ENCODE results near the gene ELFN2.

Gene ELFN2

DNA sequence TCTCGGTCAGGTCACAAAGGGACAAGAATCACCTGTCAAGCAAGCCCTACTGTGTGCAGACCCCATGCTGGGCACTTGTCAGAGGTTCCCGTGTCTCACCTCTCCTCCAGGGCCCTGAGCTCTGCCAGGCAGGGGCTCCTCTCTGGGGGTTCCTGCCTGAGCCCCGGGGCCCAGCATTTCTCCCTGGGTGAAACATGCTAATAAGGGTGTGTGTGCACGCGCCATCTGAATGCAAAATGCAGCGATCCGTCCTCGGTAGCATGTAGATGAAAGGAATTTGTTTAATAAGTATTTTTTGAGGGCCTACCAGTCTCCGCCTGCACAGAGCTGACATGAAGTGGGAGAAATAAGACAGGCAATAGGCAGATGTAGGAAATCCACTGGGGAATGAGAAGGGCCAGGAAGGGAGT is 5.8 kb downstream of the ELFN2 start:
- TF ChIP-seq EZH2phosphoT487 (IDR thresholded peaks at IDR 0.05; ENCODE audit: borderline replicate concordance) = no peak
- TF ChIP-seq, protein P1, sequence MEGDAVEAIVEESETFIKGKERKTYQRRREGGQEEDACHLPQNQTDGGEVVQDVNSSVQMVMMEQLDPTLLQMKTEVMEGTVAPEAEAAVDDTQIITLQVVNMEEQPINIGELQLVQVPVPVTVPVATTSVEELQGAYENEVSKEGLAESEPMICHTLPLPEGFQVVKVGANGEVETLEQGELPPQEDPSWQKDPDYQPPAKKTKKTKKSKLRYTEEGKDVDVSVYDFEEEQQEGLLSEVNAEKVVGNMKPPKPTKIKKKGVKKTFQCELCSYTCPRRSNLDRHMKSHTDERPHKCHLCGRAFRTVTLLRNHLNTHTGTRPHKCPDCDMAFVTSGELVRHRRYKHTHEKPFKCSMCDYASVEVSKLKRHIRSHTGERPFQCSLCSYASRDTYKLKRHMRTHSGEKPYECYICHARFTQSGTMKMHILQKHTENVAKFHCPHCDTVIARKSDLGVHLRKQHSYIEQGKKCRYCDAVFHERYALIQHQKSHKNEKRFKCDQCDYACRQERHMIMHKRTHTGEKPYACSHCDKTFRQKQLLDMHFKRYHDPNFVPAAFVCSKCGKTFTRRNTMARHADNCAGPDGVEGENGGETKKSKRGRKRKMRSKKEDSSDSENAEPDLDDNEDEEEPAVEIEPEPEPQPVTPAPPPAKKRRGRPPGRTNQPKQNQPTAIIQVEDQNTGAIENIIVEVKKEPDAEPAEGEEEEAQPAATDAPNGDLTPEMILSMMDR (conservative IDR thresholded peaks at IDR 0.05; ENCODE audit: low read length) = no peak
- H3K4me1 ChIP-seq (ENCODE audit: insufficient read depth, low read length, poor library complexity, severe bottlenecking) = peaks cover 6% of the 10 kb centered on the region
- H3K9me2 ChIP-seq (replicated peaks; ENCODE audit: low read depth, low read length) = no peaks in the 10 kb centered on the region
- H4K20me1 ChIP-seq (ENCODE audit: insufficient read depth, low read length, poor library complexity, severe bottlenecking) = no peaks in the 10 kb centered on the region
- H3K4me3 ChIP-seq (ENCODE audit: low read length, poor library complexity, severe bottlenecking) = no peak overlapping the region
- H3K9ac ChIP-seq (ENCODE audit: low read depth, low read length, poor library complexity, severe bottlenecking) = no peak overlapping the region
- peaks cover 5% of the 10 kb centered on the region for H3K27me3 ChIP-seq (ENCODE audit: insufficient read depth, low read length, poor library complexity, severe bottlenecking)
- H3K9me3 ChIP-seq (ENCODE audit: insufficient read depth, low read depth, low read length) = no peaks in the 10 kb centered on the region
- H3F3A ChIP-seq (ENCODE audit: low read depth) = no peaks in the 10 kb centered on the region
- no peak overlapping the region for H3K4me2 ChIP-seq (ENCODE audit: low read depth, low read length, poor library complexity, severe bottlenecking)
- no peaks in the 10 kb centered on the region for H3K36me3 ChIP-seq (ENCODE audit: insufficient read depth, low read length)
- H3K79me2 ChIP-seq (ENCODE audit: insufficient read depth, low read length) = no peaks in the 10 kb centered on the region
- no peak overlapping the region for H2AFZ ChIP-seq (ENCODE audit: low read length)

DNA sequence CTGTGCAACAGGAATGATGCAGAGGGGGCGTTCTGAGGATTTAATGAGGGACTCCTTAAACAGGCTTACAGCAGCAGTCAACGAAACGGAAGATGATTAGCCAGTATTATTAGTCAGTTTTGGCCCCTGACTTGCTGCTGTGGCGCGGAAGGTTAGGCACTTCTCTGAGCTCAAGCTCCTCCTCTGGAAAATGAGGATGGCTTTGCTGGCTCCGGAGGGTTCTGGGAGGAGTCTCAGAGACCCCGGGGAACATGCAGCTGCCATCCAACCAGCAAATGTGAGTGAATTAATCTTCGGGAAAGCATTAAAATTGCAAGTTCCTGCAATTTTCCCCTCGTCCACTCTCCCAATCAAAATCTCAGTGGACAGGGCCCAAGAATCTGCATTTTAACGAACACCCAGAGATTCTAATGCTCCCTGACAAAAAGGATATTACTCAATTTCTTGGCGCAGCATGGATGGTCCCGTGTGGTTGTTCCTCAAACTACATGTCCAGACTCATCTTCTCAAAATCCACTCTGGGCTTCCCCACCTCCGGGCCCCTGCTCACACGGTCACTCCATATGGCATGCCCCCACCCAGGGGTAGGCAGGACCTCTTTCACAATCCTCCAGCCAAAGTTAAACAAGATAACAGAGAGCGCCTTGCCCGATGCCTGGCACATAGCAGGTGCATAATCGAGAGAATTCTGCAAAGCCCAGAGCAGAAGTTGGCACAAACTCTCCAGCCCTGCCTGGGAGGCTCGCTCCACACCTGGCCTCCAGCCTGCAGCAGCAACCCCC is 6.4 kb downstream of the ELFN2 start:
- Histone ChIP-seq H4K20me1 (ENCODE audit: insufficient read depth, low read length, poor library complexity, severe bottlenecking) (no peaks in the 10 kb centered on the region), H3K36me3 (ENCODE audit: insufficient read depth, low read length) (no peaks in the 10 kb centered on the region), H3K27me3 (ENCODE audit: insufficient read depth, low read length, poor library complexity, severe bottlenecking) (peaks cover 5% of the 10 kb centered on the region), H3K9me3 (ENCODE audit: insufficient read depth, low read depth, low read length) (no peaks in the 10 kb centered on the region), H3K9ac (ENCODE audit: low read depth, low read length, poor library complexity, severe bottlenecking) (no peak overlapping the region), H3K4me1 (ENCODE audit: insufficient read depth, low read length, poor library complexity, severe bottlenecking) (peaks cover 9% of the 10 kb centered on the region), H3K4me3 (ENCODE audit: low read length, poor library complexity, severe bottlenecking) (no peak overlapping the region), H3K79me2 (ENCODE audit: insufficient read depth, low read length) (no peaks in the 10 kb centered on the region), H3K4me2 (ENCODE audit: low read depth, low read length, poor library complexity, severe bottlenecking) (no peak overlapping the region), H3F3A (ENCODE audit: low read depth) (no peaks in the 10 kb centered on the region), H2AFZ (ENCODE audit: low read length) (no peak overlapping the region), H3K9me2 (replicated peaks; ENCODE audit: low read depth, low read length) (no peaks in the 10 kb centered on the region)
- TF ChIP-seq EZH2phosphoT487 (IDR thresholded peaks at IDR 0.05; ENCODE audit: borderline replicate concordance) = no peak
- TF ChIP-seq, protein P1 (conservative IDR thresholded peaks at IDR 0.05; ENCODE audit: low read length) = no peak

DNA sequence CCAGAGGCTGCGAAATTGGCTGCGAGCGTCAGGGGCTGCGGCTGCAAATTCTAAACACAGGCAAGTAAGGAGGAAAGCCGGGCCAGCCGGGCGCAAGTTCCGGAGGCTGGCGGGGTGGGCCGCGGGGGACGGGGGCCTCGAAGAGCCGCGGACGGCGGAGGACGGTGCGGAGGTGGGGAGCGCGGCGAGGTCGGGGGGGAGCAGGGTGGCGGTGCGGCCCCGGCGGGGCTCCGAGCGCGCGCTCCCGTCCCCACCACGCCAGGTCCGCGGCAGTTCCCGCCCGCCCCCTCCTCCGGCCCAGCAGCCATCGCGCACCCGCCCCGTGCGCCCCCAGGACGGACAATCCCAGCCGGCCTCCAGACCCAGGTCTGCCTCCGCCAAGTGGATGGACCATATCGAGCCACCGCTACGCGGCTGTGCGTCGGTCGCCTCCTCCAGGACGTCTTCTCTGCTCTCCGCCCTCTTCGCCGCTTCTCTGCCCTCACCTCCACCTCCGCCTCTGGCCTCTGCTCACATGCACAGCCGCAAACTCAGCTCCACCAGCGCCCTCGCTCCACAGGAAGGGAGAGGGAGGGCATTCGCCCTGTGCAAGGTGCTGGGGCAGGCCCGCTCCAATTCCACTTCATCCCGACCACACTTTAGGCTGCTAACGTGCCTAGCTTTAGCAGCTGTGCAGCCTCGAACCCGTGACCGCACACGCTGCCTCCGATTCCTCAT is 7.2 kb downstream of the ELFN2 start:
- Histone ChIP-seq H3K9ac (ENCODE audit: low read depth, low read length, poor library complexity, severe bottlenecking) (no peak overlapping the region), H3K9me2 (replicated peaks; ENCODE audit: low read depth, low read length) (no peaks in the 10 kb centered on the region), H3F3A (ENCODE audit: low read depth) (no peaks in the 10 kb centered on the region), H4K20me1 (ENCODE audit: insufficient read depth, low read length, poor library complexity, severe bottlenecking) (no peaks in the 10 kb centered on the region), H3K79me2 (ENCODE audit: insufficient read depth, low read length) (no peaks in the 10 kb centered on the region), H3K4me2 (ENCODE audit: low read depth, low read length, poor library complexity, severe bottlenecking) (no peak overlapping the region), H3K4me3 (ENCODE audit: low read length, poor library complexity, severe bottlenecking) (no peak overlapping the region), H3K36me3 (ENCODE audit: insufficient read depth, low read length) (no peaks in the 10 kb centered on the region), H2AFZ (ENCODE audit: low read length) (no peak overlapping the region), H3K27me3 (ENCODE audit: insufficient read depth, low read length, poor library complexity, severe bottlenecking) (peaks cover 5% of the 10 kb centered on the region), H3K9me3 (ENCODE audit: insufficient read depth, low read depth, low read length) (no peaks in the 10 kb centered on the region), H3K4me1 (ENCODE audit: insufficient read depth, low read length, poor library complexity, severe bottlenecking) (peaks cover 9% of the 10 kb centered on the region)
- TF ChIP-seq EZH2phosphoT487 (IDR thresholded peaks at IDR 0.05; ENCODE audit: borderline replicate concordance) = no peak

Data from Loucy (cell line).